MM.1S (cell line): ENCODE data around the gene HECW1.

Source experiments
- DNase-seq: peaks from one replicate; pipeline ENCODE4 v3.0.0-alpha.2; 2015
- H2AFZ ChIP-seq: fragments of 300-600 bp; sonication (generic); 2 replicates; pipeline ENCODE4 v1.6.0; 2016; ENCODE audit warnings: antibody characterized with exemption, low read length
- H3F3A ChIP-seq: fragments of 300-600 bp; sonication (generic); 2 replicates; pipeline ENCODE4 v1.6.1; 2016; ENCODE audit warnings: mild to moderate bottlenecking, antibody characterized with exemption, low read length, moderate library complexity, mixed read lengths; ENCODE audit not compliant: insufficient read depth
- H3K27ac ChIP-seq: fragments of 300-600 bp; sonication (generic); 2 replicates; pipeline ENCODE4 v1.5.1; 2016; ENCODE audit warnings: mild to moderate bottlenecking, low read length
- H3K27me3 ChIP-seq: fragments of 300-600 bp; sonication (generic); replicated peaks from 2 replicates; pipeline ENCODE4 v1.6.0; 2016; ENCODE audit warnings: low read length; ENCODE audit not compliant: insufficient read depth
- H3K36me3 ChIP-seq: fragments of 300-600 bp; sonication (generic); replicated peaks from 2 replicates; pipeline ENCODE4 v1.6.1; 2016; ENCODE audit warnings: mild to moderate bottlenecking, low read length, mixed read lengths; ENCODE audit not compliant: insufficient read depth
- H3K4me1 ChIP-seq: fragments of 300-600 bp; sonication (generic); 2 replicates; pipeline ENCODE4 v1.6.1; 2016; ENCODE audit warnings: low read length, mixed read lengths
- H3K4me2 ChIP-seq: fragments of 300-600 bp; sonication (generic); 2 replicates; pipeline ENCODE4 v1.6.0; 2016; ENCODE audit warnings: low read depth, low read length
- H3K4me3 ChIP-seq: fragments of 300-600 bp; sonication (generic); 2 replicates; pipeline ENCODE4 v1.5.1; 2016; ENCODE audit warnings: low read length, mixed read lengths
- H3K79me2 ChIP-seq: fragments of 300-600 bp; sonication (generic); 2 replicates; pipeline ENCODE4 v1.6.1; 2016; ENCODE audit warnings: mixed run types, low read length, mixed read lengths
- H3K9ac ChIP-seq: fragments of 300-600 bp; sonication (generic); 2 replicates; pipeline ENCODE4 v1.6.1; 2016; ENCODE audit warnings: low read length, mixed read lengths
- H3K9me2 ChIP-seq: fragments of 300-600 bp; sonication (generic); replicated peaks from 2 replicates; pipeline ENCODE4 v1.6.1; 2016; ENCODE audit warnings: mild to moderate bottlenecking, low read length, mixed read lengths; ENCODE audit not compliant: insufficient read depth
- H3K9me3 ChIP-seq: fragments of 300-600 bp; sonication (generic); replicated peaks from 2 replicates; pipeline ENCODE4 v1.6.1; 2016; ENCODE audit warnings: mild to moderate bottlenecking, low read length, mixed read lengths; ENCODE audit not compliant: insufficient read depth
- H4K20me1 ChIP-seq: fragments of 300-600 bp; sonication (generic); 2 replicates; pipeline ENCODE4 v1.6.1; 2016; ENCODE audit warnings: mild to moderate bottlenecking, low read length, moderate library complexity, mixed read lengths; ENCODE audit not compliant: insufficient read depth
- EZH2 ChIP-seq: fragments of 300-600 bp; sonication (generic); optimal IDR thresholded peaks from 2 replicates; pipeline ENCODE3; 2017; ENCODE audit warnings: low read depth, mild to moderate bottlenecking, antibody characterized with exemption, low read length, mixed read lengths
- EZH2phosphoT487 ChIP-seq: fragments of 300-600 bp; sonication (generic); IDR thresholded peaks from 2 replicates; pipeline ENCODE4 v1.6.1; 2018; ENCODE audit warnings: antibody characterized with exemption, low read length
- TF ChIP-seq, protein P1 (sequence below): fragments of 300-600 bp; sonication (generic); IDR thresholded peaks from 2 replicates; pipeline ENCODE4 v1.5.1; 2016; ENCODE audit warnings: antibody characterized with exemption, low read length, mixed read lengths

HECW1 gene

DNA sequence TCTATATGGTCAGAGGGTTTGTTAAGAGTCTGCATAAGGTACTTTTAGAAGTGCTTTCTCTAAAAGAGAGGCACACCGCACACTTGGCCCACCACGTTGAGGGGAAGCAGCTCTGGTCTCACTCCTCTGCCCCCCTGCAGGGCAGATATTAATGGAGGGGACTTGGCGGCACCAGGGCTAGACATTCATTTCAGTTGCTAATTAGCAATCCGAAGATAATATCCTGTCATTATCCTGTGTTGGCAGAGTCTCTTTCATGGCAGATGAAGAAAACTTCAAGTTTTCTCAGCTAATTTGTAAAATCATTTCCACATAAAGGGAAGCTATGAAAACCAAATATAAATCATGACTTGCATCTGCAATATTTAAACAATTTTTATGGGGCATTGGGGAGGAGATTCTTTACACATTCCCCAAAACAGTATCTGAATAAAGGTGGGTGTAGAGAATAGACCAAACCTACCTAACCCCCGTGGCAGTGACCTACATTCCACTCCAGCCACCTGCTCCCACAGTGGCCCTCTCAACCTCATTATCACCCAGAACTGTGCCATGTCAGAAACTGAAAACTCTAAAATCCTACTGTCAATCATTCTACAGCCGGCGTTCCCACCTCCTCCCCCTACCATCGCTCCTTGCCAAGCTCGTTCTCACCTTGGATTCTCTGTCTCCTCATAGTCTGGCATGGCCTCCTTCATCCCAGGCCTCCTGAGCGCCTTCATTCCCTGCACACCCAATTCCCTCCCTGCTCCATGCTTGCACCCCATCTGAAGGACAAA lies 416.3 kb downstream of the HECW1 start:
- no peak for TF ChIP-seq EZH2phosphoT487
- TF ChIP-seq, protein P1, sequence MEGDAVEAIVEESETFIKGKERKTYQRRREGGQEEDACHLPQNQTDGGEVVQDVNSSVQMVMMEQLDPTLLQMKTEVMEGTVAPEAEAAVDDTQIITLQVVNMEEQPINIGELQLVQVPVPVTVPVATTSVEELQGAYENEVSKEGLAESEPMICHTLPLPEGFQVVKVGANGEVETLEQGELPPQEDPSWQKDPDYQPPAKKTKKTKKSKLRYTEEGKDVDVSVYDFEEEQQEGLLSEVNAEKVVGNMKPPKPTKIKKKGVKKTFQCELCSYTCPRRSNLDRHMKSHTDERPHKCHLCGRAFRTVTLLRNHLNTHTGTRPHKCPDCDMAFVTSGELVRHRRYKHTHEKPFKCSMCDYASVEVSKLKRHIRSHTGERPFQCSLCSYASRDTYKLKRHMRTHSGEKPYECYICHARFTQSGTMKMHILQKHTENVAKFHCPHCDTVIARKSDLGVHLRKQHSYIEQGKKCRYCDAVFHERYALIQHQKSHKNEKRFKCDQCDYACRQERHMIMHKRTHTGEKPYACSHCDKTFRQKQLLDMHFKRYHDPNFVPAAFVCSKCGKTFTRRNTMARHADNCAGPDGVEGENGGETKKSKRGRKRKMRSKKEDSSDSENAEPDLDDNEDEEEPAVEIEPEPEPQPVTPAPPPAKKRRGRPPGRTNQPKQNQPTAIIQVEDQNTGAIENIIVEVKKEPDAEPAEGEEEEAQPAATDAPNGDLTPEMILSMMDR: no peak
- TF ChIP-seq EZH2: no peak
- H3K79me2 ChIP-seq: no peaks in the 10 kb centered on the region
- no peak overlapping the region for H3K4me3 ChIP-seq
- H3K36me3 ChIP-seq: no peaks in the 10 kb centered on the region
- H3K4me1 ChIP-seq: no peaks in the 10 kb centered on the region
- H3K9me2 ChIP-seq: no peaks in the 10 kb centered on the region
- no peaks in the 10 kb centered on the region for H3F3A ChIP-seq
- DNase-seq: no peak
- no peaks in the 10 kb centered on the region for H4K20me1 ChIP-seq
- H2AFZ ChIP-seq: no peak overlapping the region
- no peak overlapping the region for H3K27ac ChIP-seq
- H3K9me3 ChIP-seq: no peaks in the 10 kb centered on the region
- no peaks in the 10 kb centered on the region for H3K27me3 ChIP-seq
- H3K9ac ChIP-seq: no peak overlapping the region
- no peak overlapping the region for H3K4me2 ChIP-seq

DNA sequence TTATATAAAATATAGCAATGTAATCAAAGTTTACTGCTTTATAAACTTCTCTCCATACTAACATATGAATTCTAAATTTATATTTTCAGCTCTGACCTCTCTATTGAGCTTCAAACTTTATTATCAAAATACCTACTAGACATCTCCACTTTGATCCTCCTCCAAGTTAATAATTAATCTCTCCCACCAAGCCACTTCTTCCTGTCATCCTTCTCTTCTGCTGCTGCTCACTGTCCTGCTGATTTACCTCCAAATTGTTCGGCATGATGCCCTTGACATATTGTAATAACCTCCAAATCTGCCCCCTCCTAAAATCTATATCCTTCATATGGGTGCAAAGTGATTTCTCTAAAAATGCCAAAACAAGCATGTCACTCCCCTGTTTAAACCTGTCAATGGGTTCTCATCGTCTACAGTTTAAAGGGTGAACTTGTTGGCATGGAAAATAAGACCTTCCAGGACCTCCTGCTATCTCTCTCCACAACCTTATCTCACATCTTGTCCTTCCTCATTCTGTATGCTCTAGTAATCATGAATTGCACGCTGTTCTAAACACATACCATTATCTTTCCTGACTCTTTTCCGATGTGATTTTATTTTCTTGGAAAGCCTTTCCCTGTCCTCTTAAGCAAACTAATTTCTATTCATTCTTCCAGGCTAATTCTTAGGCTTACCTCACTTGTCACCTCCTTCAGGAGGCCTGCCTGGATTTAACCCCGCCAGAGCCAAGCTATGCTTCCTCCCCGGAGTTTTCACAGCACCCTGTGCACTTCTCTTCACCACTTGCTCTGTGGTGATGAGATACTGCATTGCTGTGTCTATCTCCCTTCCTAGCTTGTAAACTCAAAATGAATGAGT lies 418.3 kb downstream of the HECW1 start:
- no peaks in the 10 kb centered on the region for H3K36me3 ChIP-seq

GRCh38 chr7:43531700-43532099 lies 419.3 kb downstream of the HECW1 start:
- no peak overlapping the region for H3K27ac ChIP-seq
- H3K27me3 ChIP-seq: no peaks in the 10 kb centered on the region
- H3K4me2 ChIP-seq: no peak overlapping the region
- H3K4me1 ChIP-seq: no peaks in the 10 kb centered on the region
- DNase-seq: no peak
- H3K9me3 ChIP-seq: no peaks in the 10 kb centered on the region
- H3K36me3 ChIP-seq: no peaks in the 10 kb centered on the region
- H3K79me2 ChIP-seq: no peaks in the 10 kb centered on the region
- no peaks in the 10 kb centered on the region for H4K20me1 ChIP-seq
- H3K4me3 ChIP-seq: no peak overlapping the region
- H3F3A ChIP-seq: no peaks in the 10 kb centered on the region
- TF ChIP-seq EZH2 (no peak), EZH2phosphoT487 (no peak)
- TF ChIP-seq, protein P1: no peak
- no peak overlapping the region for H3K9ac ChIP-seq
- no peak overlapping the region for H2AFZ ChIP-seq
- H3K9me2 ChIP-seq: no peaks in the 10 kb centered on the region

More for the DNA sequence above, 418.3 kb downstream of the HECW1 start:
- Histone ChIP-seq H3F3A (no peaks in the 10 kb centered on the region), H3K4me1 (no peaks in the 10 kb centered on the region), H3K9me3 (no peaks in the 10 kb centered on the region), H4K20me1 (no peaks in the 10 kb centered on the region), H3K27me3 (no peaks in the 10 kb centered on the region), H3K9me2 (no peaks in the 10 kb centered on the region), H3K9ac (no peak overlapping the region), H3K4me3 (no peak overlapping the region), H3K79me2 (no peaks in the 10 kb centered on the region), H3K27ac (no peak overlapping the region), H2AFZ (no peak overlapping the region), H3K4me2 (no peak overlapping the region)
- TF ChIP-seq, protein P1: no peak
- no peak for TF ChIP-seq EZH2
- TF ChIP-seq EZH2phosphoT487: no peak
- no peak for DNase-seq
